Vagina (tissue), 2 donors: ENCODE measurements around the gene GDA.

ENCODE experiments used
- CTCF ChIP-seq, 3 experiments: fragments of 450-650 bp in 2 of 3; fragments of 200-600 bp in 1 of 3; sonication (generic) in 1 of 3; IDR thresholded peaks; one replicate each; pipeline ENCODE4 v1.5.1; 2017 to 2019; ENCODE audit warnings: antibody characterized with exemption in 3 of 3, mild to moderate bottlenecking in 2 of 3, moderate library complexity in 2 of 3
- POLR2AphosphoS5 ChIP-seq, 2 donors: sonication (generic); formaldehyde crosslinking; IDR thresholded peaks; one replicate each; pipeline ENCODE4 v1.9.0; 2017; ENCODE audit warnings: antibody characterized with exemption in 2 of 2, mild to moderate bottlenecking in 2 of 2, low read depth in 1 of 2; ENCODE audit not compliant: insufficient read depth in 1 of 2

- TF ChIP-seq POLR2AphosphoS5 (IDR thresholded peaks at IDR 0.05; ENCODE audit: insufficient read depth in 1 of 2, low read depth in 1 of 2) (no peak), CTCF (IDR thresholded peaks at IDR 0.05) (no peak)
Observed at GRCh38 chr9:72220589-72220988, 71.3 kb downstream of the GDA start.
